HG03460 (cell line): Measurements from ENCODE around the gene BIN1.

Experiments
- ATAC-seq: cut with Tn5 transposase; IDR thresholded peaks from one replicate; pipeline ENCODE4 v1.9.1; 2021; ENCODE audit not compliant: unreplicated experiment

Gene BIN1

DNA sequence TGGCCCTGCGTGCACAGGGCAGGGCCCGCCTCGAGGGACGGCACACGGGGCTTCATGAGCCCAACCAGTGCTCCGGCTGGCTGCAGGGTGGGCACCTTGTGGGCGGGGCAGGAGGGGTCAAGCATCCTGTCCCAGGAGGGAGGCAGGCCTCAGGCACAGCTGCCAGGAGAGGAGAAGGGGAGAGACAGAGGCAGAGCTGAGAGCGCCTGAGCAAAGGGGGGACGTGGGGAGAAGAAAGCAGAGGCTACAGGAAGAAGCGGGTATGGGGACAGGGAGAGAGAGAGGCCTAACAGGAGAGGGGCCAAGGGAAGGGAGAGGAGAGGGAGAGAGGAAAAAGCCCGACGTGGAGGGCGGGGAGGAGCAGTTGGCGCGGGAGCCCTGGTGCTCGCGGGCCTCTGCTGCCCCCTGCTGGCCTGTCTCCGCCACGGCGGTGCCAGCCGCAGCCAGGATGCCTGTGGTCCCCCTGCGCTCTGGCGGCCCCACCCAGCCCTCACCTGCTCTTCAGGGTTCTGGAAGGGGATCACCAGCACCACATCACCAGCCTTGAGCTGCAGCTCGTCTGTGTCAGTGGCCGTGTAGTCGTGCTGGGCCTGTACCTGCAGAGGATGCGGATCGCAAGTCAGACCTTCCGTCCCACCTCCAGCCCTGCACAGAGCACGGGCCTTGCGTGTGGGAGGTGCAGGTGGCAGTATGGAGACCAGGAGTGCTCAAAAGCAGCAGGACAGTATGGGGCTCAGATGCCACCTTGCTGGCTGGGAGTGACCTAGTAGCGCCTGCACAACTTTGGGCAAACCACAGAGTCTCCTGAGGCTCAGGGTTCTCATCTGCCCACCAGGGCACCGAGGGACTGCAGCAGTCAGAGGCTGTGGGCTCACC is 56.8 kb downstream of the BIN1 start:
- peak; percentile 51 for ATAC-seq

DNA sequence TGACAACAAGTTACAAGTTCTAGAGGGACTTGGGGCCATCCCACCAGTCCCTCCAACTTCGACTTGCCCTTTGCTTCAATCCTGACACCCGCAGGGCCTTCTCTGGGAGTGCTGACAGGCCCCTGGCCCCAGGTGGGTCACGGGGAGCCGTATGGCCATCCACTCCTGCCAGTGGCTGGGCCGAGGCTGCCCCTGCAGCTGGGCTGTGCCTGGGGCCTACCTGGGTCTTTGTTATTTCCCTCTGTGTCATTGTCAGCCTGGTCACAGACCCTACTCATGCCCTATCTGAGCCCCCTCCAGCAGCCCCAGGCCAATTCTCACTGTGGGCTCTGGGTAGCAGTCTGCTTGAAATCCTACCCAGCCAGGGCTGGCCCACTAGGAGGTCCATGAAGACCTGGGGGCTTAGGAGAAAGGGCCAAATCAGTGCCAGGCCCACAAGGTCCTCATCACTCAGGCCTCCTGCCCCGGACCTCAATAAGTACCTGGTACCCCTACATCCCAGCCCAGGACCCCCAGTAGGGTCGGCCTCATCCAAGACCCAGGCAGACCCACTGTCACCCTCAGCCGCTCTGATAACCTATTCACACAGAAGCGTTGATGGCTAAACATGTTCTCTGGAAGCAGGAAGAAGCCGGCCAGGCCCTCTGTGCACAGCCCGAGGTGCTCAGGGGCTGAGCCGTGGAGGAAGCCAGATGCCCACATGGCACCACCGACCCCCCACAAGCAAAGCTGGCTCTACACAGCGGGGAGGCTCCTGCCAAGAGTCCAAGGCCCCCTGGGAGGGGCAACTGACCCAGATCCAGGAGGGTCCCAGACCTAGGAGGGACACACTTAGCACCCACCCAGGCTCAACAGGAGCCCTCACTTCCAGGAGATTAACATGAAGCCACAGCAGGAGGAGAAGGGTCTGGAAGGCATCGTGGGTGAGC is 57.7 kb downstream of the BIN1 start:
- ATAC-seq, result no peak

DNA sequence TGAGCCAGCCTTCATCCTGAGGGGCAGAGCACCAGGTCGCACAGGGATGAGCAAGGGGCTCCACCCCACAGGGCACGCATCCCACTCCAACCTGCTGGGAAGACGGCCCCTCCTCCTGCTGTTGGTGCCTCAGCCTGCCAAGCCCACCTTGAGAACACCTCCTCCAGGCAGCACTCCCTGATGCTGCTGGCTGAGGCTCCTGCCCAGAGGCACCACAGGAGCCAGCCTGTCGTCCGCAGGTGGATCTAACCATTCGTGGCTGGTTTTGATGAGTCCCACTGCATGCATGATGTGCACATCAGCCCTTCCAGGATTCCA is 58.4 kb downstream of the BIN1 start:
- no peak for ATAC-seq

DNA sequence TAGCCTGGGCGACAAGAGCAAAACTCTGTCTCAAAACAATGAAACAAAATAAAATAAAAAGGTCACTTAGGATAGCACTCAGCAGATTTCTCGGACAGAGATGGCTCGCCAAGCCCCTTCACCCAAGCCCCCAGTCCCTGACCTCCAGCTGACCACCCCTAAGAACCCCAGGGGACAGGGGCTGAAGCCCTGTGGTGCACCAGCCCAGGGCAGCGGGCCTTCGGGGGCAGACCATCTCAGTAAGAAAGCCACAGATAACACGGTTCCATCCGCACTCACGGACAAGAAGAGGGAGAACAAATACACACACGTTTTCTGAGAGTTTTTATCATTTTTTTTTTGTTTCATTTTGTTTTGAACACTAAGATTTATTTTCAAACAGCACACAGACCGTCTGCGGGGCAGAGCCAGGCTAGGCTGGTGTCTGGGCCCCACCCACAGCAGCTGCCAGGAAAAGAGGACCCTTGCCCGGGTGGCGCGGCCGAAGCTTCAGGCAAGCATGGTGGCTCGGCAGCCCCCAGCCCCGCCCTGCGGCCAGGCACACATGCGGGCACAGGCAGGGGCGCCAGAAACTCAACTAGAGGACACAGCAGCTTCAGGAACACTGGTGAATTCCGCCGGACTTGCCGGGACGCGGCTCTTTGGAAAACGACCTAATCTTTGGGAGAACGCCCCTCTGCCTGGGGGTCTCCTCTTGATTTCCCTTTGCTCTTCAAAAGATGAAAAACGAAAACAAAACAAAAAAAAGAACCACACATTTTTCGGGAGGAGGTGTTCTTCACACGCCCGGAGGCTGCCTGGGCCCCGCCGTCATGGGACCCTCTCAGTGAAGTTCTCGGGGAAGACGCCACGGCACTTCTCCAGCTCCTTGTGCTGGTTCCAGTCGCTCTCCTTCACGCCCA is 59.0 kb downstream of the BIN1 start:
- no peak for ATAC-seq

DNA sequence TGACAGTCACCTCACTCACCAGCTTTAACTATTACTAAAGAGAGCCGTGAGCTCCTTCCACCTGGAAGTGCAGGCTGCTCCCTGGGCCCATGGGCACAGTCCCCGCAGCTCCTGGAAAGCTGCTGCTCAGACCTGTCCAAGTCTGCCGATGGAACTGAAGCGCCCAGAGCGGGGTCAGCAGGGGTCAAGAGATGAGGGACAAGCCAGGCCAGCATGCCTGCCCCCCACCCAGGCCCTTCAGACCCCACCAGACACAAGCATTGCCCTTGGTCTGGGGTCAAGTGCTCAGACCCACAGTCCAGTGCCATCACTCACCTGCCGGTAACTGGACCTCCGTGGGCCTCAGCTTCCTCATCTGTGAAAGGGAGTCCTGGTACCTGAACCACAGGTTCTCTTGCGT is 59.9 kb downstream of the BIN1 start:
- ATAC-seq, result no peak

DNA sequence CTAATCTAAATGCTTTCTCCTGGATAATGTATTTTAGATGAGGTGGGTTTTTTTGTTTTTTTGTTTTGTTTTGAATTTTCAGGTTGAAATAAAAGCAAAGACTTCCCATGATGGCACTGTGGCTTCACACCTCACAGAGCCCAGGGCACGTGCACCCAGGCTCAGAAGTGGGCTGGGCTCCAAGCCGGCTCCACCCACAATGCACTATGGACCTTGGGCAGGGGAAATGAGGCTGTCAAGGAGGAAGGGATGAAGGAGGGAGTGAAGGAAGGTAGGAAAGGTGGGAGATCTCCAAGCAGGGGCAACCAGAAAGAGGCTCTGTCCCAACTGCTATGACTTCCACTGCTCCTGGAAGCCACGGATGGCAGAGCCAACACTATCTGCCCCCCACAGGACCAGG is 60.4 kb downstream of the BIN1 start:
- ATAC-seq, result no peak

DNA sequence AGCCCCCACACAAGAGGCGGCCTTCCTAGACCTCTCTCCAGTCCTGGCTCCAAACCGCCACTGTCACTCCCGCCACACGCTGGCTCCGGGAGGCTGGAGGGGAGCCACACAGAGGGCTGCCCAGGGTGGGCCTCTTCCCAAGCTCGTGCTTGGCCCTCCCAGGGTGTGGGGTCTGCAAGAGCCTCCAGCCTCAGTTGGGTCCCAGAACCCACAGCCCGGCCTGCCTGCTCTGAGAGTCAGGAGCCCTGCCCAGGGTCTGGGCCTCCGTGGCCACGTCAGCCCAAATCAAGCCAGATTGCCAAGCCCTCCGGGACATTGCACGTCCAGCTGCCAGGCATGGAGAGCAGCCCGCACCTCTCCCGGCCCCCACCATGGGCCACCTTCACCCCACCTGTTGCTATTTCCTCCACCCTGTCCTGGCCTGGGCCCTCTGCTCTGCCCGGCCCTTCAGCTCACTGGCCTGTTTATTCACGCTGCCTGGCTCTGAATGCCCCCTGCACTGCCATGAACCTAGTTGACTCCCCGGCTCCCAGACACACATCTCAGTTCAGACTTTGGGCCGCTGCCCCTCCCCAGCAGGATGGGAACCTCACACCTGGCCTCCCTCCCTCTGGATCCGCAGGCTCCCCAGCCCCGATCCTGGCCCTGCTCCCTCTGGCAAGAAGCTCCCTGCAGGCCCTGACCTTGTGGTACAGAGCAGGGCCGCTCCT is 61.0 kb downstream of the BIN1 start:
- ATAC-seq, result no peak

DNA sequence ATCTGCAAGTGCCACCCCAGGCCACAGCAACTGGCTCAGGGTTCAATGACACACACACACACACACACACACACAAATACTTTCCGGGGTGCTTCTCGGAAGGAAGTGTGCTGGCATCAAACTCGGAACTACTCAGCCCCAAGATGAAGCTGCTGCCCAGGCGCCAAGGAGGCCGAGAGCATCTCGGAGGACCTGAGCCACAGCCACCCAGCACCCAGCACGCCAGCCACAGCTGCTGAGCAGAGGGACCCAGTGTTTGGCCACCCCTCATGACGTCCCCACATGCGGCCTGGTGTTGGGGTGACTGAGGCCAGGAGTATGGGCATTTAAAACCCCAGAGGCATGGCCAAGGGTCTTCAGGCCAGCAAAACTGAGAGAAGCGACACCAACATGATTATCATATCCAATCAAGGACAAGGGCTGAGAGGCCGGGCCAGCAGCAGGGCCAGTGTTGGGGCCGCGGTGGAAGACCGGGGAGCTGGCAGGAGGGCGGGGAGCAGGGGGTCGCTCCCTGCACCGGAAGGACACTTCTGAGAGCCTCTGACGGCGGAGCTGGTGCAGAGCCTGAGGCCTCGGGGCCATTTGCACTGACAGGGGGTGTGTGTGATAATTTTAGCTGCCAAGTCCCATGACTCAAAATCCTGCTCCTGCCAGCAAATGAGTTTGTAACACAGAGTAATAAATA is 61.8 kb downstream of the BIN1 start:
- no peak for ATAC-seq

DNA sequence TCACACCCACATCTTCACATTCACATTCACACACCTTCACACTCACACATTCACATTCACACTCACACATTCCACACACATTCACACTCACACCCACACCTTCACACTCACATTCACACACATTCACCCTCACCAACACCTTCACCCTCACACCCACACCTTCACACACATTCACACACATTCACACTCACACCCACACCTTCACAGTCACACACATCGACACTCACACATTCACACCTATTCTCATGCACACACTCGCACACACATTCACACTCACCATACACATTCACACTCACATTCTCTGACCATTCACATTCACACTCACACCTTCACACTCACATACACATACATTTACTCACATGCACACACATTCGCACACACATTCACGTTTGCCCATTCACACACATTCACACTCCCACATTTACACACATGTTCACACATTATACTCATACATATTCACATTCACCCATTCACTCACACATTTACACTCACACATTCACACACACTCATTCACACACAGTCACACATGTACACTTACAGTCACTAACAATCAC is 62.7 kb downstream of the BIN1 start:
- ATAC-seq, result no peak

DNA sequence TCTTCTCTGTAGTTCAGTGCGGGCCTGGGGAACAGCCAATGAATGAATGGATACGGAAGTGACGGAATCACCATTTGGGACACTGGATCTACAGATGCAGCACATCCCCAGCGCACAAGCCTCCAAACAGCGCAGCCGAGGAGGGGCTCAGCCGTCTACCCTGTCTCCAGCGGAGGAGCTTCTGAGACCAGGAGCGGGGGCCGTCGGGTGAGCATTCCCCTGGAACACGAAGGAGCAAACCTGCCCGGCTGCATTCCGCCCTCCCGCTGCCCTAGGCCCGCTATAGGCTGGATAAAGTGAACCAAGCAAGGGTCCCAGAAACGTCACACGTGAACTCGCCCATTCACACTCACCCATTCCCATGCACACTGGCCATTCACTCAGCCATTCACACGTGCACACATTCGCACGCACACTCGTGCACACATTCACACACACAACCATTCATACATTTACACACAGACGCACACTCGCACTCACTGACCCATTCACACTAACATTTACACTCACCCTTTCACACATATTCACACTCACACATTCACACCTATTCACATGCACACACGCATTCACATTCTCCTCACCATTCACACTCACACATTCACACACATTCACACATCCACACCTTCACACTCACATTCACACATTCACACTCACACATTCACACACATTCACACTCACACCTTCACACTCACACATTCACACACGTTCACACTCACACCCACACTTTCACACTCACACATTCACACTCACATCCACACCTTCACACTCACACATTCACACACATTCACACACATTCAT is 63.4 kb downstream of the BIN1 start:
- no peak for ATAC-seq

DNA sequence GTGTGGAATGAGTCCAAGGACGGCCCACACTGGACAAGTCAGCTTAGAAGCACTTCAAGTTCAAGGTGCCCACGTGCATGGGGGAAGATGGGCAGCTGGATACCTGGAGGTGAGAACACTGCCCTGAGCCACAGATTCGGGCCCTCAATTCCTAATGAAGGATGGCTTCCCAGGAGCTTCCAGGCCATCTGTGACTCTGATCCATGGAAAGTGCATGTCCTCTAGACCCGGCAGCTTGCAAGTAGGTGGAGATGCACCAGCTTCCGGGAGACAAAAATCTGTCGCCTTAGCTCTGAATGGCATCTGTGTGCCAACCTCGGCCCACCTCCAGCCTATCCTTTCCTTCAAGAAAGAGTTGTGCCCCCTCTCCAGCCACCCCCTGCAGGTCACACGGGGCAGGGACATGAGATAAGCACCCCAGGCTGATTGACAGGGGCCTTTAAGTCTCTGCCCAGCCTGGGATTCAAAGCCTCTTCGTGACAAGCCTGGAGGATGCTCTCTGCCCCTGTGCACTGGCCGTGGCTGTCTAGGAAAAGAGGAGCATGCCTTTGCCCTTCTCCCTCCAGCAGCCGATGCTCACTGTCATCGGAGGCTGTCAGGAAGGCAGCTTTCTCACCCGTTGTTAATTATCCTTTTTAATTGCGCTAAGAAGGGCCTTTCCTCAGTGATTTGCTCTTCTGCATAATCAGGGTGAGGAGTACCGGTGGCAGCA is 65.5 kb downstream of the BIN1 start:
- no peak for ATAC-seq

DNA sequence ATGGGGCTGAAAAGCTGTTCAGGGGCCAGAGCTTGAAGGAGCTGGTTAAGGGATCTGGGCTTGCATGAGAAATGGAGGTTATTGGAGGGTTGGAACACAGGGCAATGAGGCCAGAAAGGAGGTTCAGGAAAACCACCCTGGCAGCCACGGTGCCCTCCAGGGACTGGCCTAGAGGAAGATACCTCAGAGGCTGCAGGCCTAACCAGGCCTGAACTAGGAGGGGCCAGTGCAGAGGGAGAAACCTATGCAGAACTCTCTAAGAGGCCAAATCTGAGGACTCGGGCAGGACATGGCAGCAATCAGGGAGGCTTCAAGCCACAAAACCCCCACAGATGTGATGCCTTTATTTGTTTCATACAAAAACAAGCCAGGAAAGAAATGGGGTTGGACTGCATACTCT is 66.8 kb downstream of the BIN1 start:
- no peak for ATAC-seq

DNA sequence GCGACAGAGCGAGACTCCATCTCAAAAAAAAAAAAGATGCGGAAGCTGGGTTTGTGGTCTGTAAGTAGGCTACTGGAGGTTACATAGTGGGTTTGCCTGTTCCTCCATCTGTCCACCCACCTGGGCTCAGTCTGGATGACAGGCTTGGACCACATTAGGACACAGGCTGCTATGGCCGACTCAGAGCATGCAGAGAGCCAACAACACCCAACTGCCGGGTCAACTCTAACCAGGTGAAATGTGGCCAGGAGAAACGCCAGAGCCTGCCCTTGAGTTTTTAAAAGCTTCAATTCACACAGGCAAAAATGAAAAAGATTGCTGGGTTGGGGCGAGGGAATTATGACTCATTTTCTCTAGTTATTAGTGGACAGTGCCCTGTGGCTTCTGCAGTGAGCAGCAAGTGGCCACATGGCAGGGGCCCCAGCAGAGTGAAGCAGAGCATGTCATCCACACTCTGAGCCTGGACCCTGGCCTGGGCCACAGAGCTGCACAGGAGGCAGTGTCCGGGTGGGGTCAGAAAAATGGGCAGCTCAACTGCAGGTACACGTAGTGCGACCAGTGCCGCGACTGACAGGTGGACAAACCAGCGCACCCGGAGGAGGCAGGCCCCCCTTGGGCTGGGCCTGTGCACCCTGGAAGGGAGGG is 67.4 kb downstream of the BIN1 start:
- ATAC-seq, result peak; percentile 55

DNA sequence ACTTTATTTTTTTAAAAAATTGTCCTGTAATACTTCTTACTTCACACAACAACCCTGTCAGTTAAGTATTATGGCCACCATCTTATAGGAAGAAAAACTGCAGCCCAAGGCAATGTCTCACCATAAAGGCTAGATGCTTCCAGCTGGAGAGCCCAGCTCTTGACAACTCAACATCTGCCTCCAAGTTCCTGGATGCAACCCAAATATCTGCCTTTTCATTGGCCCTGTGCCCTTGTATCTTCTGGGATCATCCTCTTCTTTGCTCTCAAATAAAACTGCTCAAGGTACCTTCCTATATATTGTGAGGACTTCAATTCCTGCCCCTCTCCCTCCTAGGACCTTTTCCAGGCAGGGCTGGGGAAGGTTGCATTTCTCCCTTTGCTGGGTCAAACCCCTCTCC is 69.5 kb downstream of the BIN1 start:
- no peak for ATAC-seq

DNA sequence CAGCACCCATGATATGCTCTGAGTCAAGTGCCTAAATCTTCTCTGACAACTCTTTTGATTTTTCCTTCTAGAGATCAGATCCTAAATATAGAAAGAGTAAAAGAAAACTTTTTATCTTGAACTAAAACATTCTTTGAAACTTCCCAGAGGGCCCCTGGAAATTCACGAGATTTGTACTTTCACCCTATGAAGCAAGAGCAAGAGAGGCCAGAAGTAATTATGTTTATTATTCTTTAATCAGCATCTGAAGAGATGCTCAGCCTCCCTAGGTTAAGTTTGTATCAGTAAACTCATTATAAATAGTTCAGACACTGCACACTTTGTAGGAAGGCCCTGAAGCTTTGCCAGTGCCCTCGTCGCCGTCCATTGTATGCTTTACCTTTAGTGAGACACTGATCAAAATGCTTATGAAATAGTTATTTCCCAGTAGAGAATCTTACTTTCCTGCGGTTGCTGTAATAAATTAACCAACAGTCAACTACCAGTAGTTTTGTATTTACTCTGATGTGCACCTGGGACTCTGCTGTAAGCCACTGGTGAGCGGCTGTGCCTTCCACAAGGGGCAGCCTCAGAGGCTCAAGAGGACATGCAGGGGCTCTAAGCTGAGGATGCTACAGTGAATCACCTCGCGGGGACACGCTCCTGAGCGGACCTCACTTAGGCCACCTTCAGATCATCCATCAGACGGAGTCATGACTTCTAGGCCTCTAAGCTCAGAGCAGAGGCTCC is 71.9 kb downstream of the BIN1 start:
- peak; percentile 42 for ATAC-seq

DNA sequence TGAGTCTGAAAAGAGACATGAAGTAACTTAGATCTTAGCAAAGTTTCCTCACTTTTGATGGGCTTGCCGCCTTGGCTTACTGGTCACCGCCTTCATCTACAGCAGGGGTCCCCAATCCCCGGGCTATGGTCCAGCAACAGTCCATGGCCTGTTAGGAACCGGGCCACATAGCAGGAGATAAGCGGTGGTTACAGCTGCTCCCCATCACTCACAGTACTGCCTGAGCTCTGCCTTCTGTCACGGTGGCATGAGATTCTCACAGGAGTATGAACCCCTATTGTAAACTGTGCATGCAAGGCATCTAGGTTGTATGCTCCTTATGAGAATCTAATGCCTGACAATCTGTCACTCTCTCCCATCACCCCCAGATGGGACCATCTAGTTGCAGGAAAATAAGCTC is 72.9 kb downstream of the BIN1 start:
- ATAC-seq, result no peak

DNA sequence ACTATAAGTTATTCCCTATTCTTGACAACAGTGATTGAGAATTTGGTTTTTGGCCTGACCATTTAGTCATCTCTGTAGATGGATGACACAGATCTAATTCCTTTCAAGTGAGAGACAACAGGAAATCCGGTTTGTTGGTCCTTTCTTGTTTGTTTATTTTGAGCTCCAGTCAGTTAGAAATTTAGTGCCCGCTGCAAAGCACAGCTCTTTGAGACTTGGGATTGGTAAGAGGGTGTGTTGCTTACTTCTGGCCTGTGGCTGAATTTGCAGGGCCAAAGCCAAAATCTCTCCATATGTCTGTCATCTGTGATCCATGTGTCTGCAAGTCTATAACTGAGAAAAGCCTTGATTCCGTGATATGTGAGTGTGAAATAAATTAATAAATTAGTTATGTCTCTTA is 74.3 kb downstream of the BIN1 start:
- no peak for ATAC-seq
